Chondrocyte (in vitro differentiated cells): ENCODE results near the gene ACTR3C. TPM values are rescaled to one million over a fixed set of nuclear protein-coding genes. Genes with fewer than 3 reads are reported as not detected.
"Not testable (repeated sequence)": the region's sequence is repeated elsewhere in the genome, so short reads cannot be mapped to it uniquely, and the experiment has no call there.

Source experiments
- DNase-seq: peaks from one replicate; pipeline ENCODE4 v3.0.0; 2021; ENCODE audit warnings: mixed read lengths, low spot score
- H3K27ac Mint-ChIP-seq: one replicate; pipeline ENCODE4 v1.8.0; 2021; ENCODE audit warnings: mild to moderate bottlenecking, moderate library complexity, mixed read lengths; ENCODE audit not compliant: unreplicated experiment
- H3K27me3 Mint-ChIP-seq: 2 replicates; pipeline ENCODE4 v1.8.0; 2021; ENCODE audit warnings: low read depth, mixed read lengths
- H3K36me3 Mint-ChIP-seq: 2 replicates; pipeline ENCODE4 v1.8.0; 2021; ENCODE audit warnings: low read depth, mixed read lengths
- H3K4me1 Mint-ChIP-seq: 2 replicates; pipeline ENCODE4 v1.8.0; 2021; ENCODE audit warnings: low read depth, mild to moderate bottlenecking, mixed read lengths
- H3K4me3 Mint-ChIP-seq: one replicate; pipeline ENCODE4 v1.8.0; 2021; ENCODE audit warnings: mild to moderate bottlenecking, moderate library complexity, mixed read lengths; ENCODE audit not compliant: unreplicated experiment
- H3K9me3 Mint-ChIP-seq: 2 replicates; pipeline ENCODE4 v1.8.0; 2021; ENCODE audit warnings: low read depth, mixed read lengths
- total RNA-seq: library from RNA; stranded (reverse); gene quantifications from 3 replicates; pipeline ENCODE4 v1.2.1, GENCODE V29; 2021
- TF ChIP-seq, protein P1 (sequence below): fragments of 200-600 bp; sonication (generic); IDR thresholded peaks from 2 replicates; pipeline ENCODE4 v1.5.0; 2021; ENCODE audit warnings: antibody characterized with exemption, mild to moderate bottlenecking, moderate library complexity

The ACTR3C gene
- total RNA-seq, 1 donor from 2014 or later: 0.25 TPM

GRCh38 chr7:150308575-150308974 lies 14.8 kb downstream of the ACTR3C start:
- H3K4me3 Mint-ChIP-seq: no peak overlapping the region
- no peak overlapping the region for H3K27ac Mint-ChIP-seq
- no peaks in the 10 kb centered on the region for H3K4me1 Mint-ChIP-seq
- TF ChIP-seq, protein P1, sequence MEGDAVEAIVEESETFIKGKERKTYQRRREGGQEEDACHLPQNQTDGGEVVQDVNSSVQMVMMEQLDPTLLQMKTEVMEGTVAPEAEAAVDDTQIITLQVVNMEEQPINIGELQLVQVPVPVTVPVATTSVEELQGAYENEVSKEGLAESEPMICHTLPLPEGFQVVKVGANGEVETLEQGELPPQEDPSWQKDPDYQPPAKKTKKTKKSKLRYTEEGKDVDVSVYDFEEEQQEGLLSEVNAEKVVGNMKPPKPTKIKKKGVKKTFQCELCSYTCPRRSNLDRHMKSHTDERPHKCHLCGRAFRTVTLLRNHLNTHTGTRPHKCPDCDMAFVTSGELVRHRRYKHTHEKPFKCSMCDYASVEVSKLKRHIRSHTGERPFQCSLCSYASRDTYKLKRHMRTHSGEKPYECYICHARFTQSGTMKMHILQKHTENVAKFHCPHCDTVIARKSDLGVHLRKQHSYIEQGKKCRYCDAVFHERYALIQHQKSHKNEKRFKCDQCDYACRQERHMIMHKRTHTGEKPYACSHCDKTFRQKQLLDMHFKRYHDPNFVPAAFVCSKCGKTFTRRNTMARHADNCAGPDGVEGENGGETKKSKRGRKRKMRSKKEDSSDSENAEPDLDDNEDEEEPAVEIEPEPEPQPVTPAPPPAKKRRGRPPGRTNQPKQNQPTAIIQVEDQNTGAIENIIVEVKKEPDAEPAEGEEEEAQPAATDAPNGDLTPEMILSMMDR: no peak
- H3K9me3 Mint-ChIP-seq: no peaks in the 10 kb centered on the region
- no peak for DNase-seq
- no peaks in the 10 kb centered on the region for H3K36me3 Mint-ChIP-seq
- H3K27me3 Mint-ChIP-seq: peaks cover 12% of the 10 kb centered on the region

- no peaks in the 10 kb centered on the region for H3K4me1 Mint-ChIP-seq
Observed at GRCh38 chr7:150307904-150308303, 15.4 kb downstream of the ACTR3C start.

DNA sequence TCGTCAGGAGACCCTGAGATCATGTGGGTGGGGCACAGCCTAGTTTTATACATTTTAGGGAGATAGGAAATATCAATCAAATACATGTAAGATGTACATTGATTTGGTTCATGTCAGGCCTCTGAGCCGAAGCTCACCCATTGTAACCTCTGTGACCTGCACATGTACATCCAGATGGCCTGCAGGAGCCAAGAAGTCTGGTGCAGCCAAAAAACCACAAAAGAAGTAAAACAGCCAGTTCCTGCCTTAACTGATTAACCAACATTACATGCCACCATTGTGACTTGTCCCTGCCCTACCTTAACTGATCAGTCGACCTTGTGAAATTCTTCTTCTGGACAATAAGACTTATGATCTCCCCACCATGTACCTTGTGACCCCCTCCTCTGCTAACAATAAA lies 16.2 kb downstream of the ACTR3C start:
- TF ChIP-seq, protein P1: no peak
- DNase-seq: no peak
- Mint-ChIP-seq H3K4me3 (no peak overlapping the region), H3K4me1 (no peaks in the 10 kb centered on the region), H3K27ac (no peak overlapping the region), H3K36me3 (no peaks in the 10 kb centered on the region), H3K27me3 (peaks cover 12% of the 10 kb centered on the region), H3K9me3 (no peaks in the 10 kb centered on the region)

More at GRCh38 chr7:150307904-150308303, 15.4 kb downstream of the ACTR3C start:
- no peak overlapping the region for H3K4me3 Mint-ChIP-seq
- H3K27me3 Mint-ChIP-seq: peaks cover 12% of the 10 kb centered on the region
- no peak overlapping the region for H3K27ac Mint-ChIP-seq
- TF ChIP-seq, protein P1: no peak
- no peak for DNase-seq
- no peaks in the 10 kb centered on the region for H3K36me3 Mint-ChIP-seq
- H3K9me3 Mint-ChIP-seq: no peaks in the 10 kb centered on the region

DNA sequence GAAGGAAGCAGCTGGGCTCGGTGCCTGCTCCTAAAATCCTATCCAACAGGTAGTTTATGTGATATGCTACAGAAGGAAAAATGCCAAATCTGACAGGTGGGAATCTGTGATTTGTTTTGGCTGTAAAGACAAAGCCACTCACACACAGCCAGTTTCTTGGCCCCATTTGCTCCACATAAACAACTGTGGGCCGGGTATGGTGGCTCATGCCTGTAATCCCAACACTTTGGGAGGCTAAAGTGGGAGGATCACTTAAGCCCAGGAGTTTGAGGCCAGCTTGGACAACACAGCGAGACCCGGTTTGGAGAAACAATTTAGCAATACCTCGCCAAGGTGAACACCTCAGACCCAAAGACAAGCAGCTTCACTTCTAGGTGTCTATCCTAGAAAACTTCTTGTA lies 17.0 kb downstream of the ACTR3C start:
- not testable (repeated sequence) for H3K4me1 Mint-ChIP-seq, H3K36me3 Mint-ChIP-seq, H3K4me3 Mint-ChIP-seq

DNA sequence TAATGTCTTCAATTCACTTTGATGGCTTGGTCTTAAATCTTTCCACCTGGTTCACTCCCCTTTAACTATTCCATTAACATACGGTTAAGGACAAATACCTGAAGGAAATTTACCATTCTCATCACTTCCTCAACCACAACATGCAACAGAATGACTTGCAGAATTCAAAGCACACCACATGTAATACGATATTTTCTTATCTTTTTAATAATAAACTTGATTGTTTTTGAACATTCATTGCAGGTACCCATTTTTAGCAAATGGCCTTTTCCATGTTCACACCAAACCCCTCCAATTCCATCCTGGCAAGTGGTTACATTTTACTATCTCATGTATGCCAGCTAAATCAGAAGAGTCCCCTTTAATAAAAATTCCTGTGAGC lies 17.5 kb downstream of the ACTR3C start:
- not testable (repeated sequence) for H3K36me3 Mint-ChIP-seq, H3K4me1 Mint-ChIP-seq, H3K27ac Mint-ChIP-seq, H3K9me3 Mint-ChIP-seq, DNase-seq, H3K4me3 Mint-ChIP-seq
- H3K27me3 Mint-ChIP-seq: peaks cover 12% of the 10 kb centered on the region

More for the DNA sequence above, 17.0 kb downstream of the ACTR3C start:
- not testable (repeated sequence) for H3K27ac Mint-ChIP-seq, H3K9me3 Mint-ChIP-seq, DNase-seq
- H3K27me3 Mint-ChIP-seq: peaks cover 12% of the 10 kb centered on the region

DNA sequence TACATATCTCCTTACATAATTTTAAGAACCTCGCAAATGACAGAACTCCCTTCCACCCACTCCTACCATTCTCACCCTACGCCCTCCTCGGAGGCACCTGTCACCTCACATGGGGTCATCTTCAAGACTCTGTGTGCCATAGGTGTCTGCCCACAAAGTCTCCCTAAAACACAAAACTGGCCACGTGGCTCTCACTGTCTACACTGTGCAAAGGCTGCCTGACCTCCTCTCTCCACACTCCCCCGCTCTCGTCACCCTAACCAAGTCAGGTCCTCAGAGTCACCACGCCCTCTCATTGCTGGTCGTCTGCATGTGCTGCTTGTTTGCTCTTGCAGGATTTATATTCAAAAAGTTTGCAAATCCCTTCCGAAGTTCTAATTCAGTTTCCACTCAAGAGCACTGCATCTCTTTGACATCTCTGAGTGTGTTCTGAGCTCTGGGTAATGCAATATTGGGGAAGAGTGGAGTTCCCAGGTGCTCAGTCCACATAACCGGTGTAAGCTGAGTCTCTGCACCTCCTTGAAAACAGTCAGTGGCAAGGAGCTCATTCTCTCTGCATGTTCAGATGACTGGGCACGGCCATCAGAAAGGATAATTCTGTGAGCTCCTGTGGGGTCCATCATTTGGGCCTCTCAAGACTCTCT lies 18.0 kb downstream of the ACTR3C start:
- H3K9me3 Mint-ChIP-seq, H3K4me1 Mint-ChIP-seq, DNase-seq, H3K36me3 Mint-ChIP-seq, H3K4me3 Mint-ChIP-seq, H3K27ac Mint-ChIP-seq: not testable (repeated sequence)
- H3K27me3 Mint-ChIP-seq: peaks cover 14% of the 10 kb centered on the region

GRCh38 chr7:150304499-150305258 lies 18.7 kb downstream of the ACTR3C start:
- not testable (repeated sequence) for H3K9me3 Mint-ChIP-seq, DNase-seq, H3K4me1 Mint-ChIP-seq, H3K4me3 Mint-ChIP-seq, H3K36me3 Mint-ChIP-seq, H3K27ac Mint-ChIP-seq
- H3K27me3 Mint-ChIP-seq: peaks cover 17% of the 10 kb centered on the region

DNA sequence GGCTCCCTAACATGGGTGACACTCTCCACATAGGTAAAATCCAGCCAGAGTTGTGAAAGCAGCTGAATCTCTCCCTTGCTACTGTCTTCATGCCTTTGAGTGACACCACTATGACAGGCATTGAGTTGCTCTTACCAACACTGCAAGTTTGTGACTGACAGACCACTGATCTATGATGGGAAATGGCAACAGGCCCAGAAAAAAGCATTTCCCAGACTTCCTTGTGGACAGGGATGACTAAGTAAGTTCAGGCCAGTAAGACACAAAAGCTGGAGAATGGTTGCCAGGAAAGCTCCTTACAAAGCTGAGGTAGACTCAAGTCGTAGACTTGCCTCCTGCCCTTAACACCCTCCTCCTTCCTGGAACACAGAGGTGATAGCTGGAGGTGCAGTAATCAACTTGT lies 20.4 kb downstream of the ACTR3C start:
- H3K9me3 Mint-ChIP-seq, H3K4me3 Mint-ChIP-seq, H3K27ac Mint-ChIP-seq, H3K4me1 Mint-ChIP-seq, H3K36me3 Mint-ChIP-seq, DNase-seq: not testable (repeated sequence)
- peaks cover 11% of the 10 kb centered on the region for H3K27me3 Mint-ChIP-seq

GRCh38 chr7:150297978-150298377 lies 25.4 kb downstream of the ACTR3C start:
- not testable (repeated sequence) for DNase-seq, H3K4me3 Mint-ChIP-seq, H3K36me3 Mint-ChIP-seq, H3K4me1 Mint-ChIP-seq, H3K27me3 Mint-ChIP-seq, H3K27ac Mint-ChIP-seq, H3K9me3 Mint-ChIP-seq

DNA sequence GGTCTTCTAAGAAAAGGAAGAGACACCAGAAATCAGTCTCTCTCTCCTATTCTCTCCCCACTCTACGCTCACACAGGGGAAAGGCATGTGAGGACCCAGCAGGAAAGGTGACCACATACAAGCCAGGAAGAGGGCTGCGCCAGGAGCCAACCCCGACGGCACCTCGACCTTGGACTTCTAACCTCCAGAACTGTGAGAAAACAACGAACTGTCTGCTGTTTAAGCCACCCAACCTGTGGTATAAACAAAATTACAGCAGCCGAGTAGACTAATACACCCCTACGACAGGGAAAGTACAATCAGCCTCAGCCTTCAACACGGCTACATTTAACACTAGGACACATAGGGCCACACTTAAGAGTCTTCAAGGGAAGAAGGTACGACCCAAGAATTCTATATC lies 26.5 kb downstream of the ACTR3C start:
- DNase-seq, H3K27ac Mint-ChIP-seq: not testable (repeated sequence)

More for the DNA sequence above, 26.5 kb downstream of the ACTR3C start:
- H3K27me3 Mint-ChIP-seq, H3K4me1 Mint-ChIP-seq, H3K4me3 Mint-ChIP-seq, H3K9me3 Mint-ChIP-seq, H3K36me3 Mint-ChIP-seq: not testable (repeated sequence)
